ENCODE results near the gene APPBP2. TPM values are rescaled to one million over a fixed set of nuclear protein-coding genes. Genes with fewer than 3 reads are reported as not detected.

The APPBP2 gene
- polyA plus RNA-seq, 1 of the 3 experiments (the other 2 are of a cell fraction), result 7.6 TPM

GRCh38 chr17:60439501-60439900 lies 86.5 kb downstream of the APPBP2 start:
- Histone ChIP-seq H3K36me3 (replicated peaks in 1 of 2; ENCODE audit: control insufficient read depth in 1 of 2, insufficient read depth in 2 of 2, low read length in 1 of 2) (peaks cover 5 to 7% of the 10 kb centered on the region in 2 experiments), H3K9me2 (no peaks in the 10 kb centered on the region), H3K4me2 (no peak overlapping the region), H3K9me3 (no peaks in the 10 kb centered on the region), H3K27me3 (ENCODE audit: insufficient read depth) (no peaks in the 10 kb centered on the region), H3K9ac (no peak overlapping the region), H4K20me1 (ENCODE audit: insufficient read depth) (no peaks in the 10 kb centered on the region), H3F3A (replicated peaks; ENCODE audit: insufficient read depth) (peaks cover 12% of the 10 kb centered on the region), H3K27ac (ENCODE audit: low read depth in 2 of 2, low read length in 1 of 2) (no peak overlapping the region), H3K4me1 (ENCODE audit: control insufficient read depth in 1 of 2, insufficient read depth in 2 of 2, low read depth in 1 of 2, low read length in 1 of 2) (peaks cover 11 to 23% of the 10 kb centered on the region in 2 experiments; a peak in 3 of 4 replicates), H2AFZ (ENCODE audit: low read depth) (no peak overlapping the region; the same call in 1 of the 2 replicates), H3K79me2 (ENCODE audit: insufficient read depth) (no peaks in the 10 kb centered on the region), H3K4me3 (ENCODE audit: low read depth in 2 of 2, low read length in 1 of 2) (no peak overlapping the region)
- POLR2A ChIA-PET, result no interaction called here
- CTCF ChIA-PET, result interaction anchor here (0.6 to 1.3 kb wide), 7 partner anchors 19 to 1397 kb away, joined by 3 to 5 read pairs (median 3); partner anchors contain the start of gene USP32
- 77% methylated on average over 2 of the region's 2 CpGs for WGBS (ENCODE audit: low lambda C conversion rate)
- DNase-seq, result no peak
- TF ChIP-seq RCOR1 (IDR thresholded peaks at IDR 0.05; ENCODE audit: low read length) (no peak), REST (IDR thresholded peaks at IDR 0.05; ENCODE audit: low read depth, low read length) (no peak), USF2 (IDR thresholded peaks at IDR 0.05; ENCODE audit: borderline replicate concordance, low read depth, low read length) (no peak), TAF1 (IDR thresholded peaks at IDR 0.05; ENCODE audit: borderline replicate concordance, low read depth, low read length) (no peak), POLR2AphosphoS5 (IDR thresholded peaks at IDR 0.05; ENCODE audit: low read depth, low read length) (no peak), EP300 (IDR thresholded peaks at IDR 0.05; ENCODE audit: borderline replicate concordance in 1 of 2, low read depth in 1 of 2, low read length in 1 of 2) (no peak), MXI1 (IDR thresholded peaks at IDR 0.05; ENCODE audit: low read depth, low read length) (no peak), EZH2phosphoT487 (IDR thresholded peaks at IDR 0.05; ENCODE audit: borderline replicate concordance, low read depth) (no peak), ELF1 (IDR thresholded peaks at IDR 0.05) (no peak), USF1 (IDR thresholded peaks at IDR 0.05; ENCODE audit: borderline replicate concordance, low read depth) (no peak), SMC3 (IDR thresholded peaks at IDR 0.05; ENCODE audit: low read depth, low read length) (no peak), FOXJ3 (CRISPR knock-in tag; IDR thresholded peaks at IDR 0.05) (no peak), GATA2 (CRISPR knock-in tag; IDR thresholded peaks at IDR 0.05) (no peak), GABPA (IDR thresholded peaks at IDR 0.05; ENCODE audit: low read depth) (no peak), RAD21 (IDR thresholded peaks at IDR 0.05; ENCODE audit: low read length) (no peak), CHD2 (IDR thresholded peaks at IDR 0.05; ENCODE audit: low read length, partially characterized antibody) (no peak), FOXM1 (IDR thresholded peaks at IDR 0.05; ENCODE audit: low read depth) (no peak), NFIC (IDR thresholded peaks at IDR 0.05; ENCODE audit: borderline replicate concordance) (no peak)
- TF ChIP-seq, protein P1, sequence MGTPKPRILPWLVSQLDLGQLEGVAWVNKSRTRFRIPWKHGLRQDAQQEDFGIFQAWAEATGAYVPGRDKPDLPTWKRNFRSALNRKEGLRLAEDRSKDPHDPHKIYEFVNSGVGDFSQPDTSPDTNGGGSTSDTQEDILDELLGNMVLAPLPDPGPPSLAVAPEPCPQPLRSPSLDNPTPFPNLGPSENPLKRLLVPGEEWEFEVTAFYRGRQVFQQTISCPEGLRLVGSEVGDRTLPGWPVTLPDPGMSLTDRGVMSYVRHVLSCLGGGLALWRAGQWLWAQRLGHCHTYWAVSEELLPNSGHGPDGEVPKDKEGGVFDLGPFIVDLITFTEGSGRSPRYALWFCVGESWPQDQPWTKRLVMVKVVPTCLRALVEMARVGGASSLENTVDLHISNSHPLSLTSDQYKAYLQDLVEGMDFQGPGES (IDR thresholded peaks at IDR 0.05; ENCODE audit: low read depth, low read length), result no peak
